ENCODE results near the gene SPEM3. TPM values are rescaled to one million over a fixed set of nuclear protein-coding genes. Genes with fewer than 3 reads are reported as not detected.

The SPEM3 gene
- total and polyA plus RNA-seq, 2 donors (not counting 3 experiments of a cell fraction or from before 2014, with no cell fraction given): not detected

DNA sequence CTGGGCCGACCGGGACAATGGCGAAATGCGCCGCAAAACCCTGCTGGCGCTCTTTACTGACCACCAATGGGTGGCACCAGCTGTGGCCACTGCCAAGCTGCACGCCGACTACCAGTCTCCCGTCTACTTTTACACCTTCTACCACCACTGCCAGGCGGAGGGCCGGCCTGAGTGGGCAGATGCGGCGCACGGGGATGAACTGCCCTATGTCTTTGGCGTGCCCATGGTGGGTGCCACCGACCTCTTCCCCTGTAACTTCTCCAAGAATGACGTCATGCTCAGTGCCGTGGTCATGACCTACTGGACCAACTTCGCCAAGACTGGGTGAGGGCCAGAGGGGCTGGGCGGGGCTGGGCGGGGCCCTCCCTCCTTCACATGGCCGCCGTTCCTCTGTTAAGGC, 12.9 kb upstream of the SPEM3 start:
- dilution Hi-C loops (cut with MboI; ENCODE audit: extremely low pct_ligation_motif_present, low sequenced_read_pairs): no loop called here
- H3K4me2 ChIP-seq (ENCODE audit: insufficient read depth, low read length): no peak overlapping the region
- DNase-seq (ENCODE audit: low read depth, low spot score) (no peak), FAIRE-seq (no peak)
- peaks cover 0 to 2% of the 10 kb centered on the region in 2 experiments for H3K36me3 ChIP-seq (ENCODE audit: control insufficient read depth in 2 of 2, extremely low read depth in 1 of 2, insufficient read depth in 2 of 2, low read length in 2 of 2)
- H2AFZ ChIP-seq (ENCODE audit: low read depth, low read length): no peak overlapping the region
- no peaks in the 10 kb centered on the region for H3K27me3 ChIP-seq (ENCODE audit: control insufficient read depth in 2 of 2, insufficient read depth in 2 of 2, low read length in 2 of 2)
- intact Hi-C loops (cut with micrococcal nuclease): no loop called here
- H3K9me1 ChIP-seq (replicated peaks; ENCODE audit: control insufficient read depth, extremely low read depth, insufficient read depth, low read length): no peaks in the 10 kb centered on the region
- CTCF ChIA-PET: interaction anchor here (2.2 kb wide), 1 partner anchor 12 kb away, joined by 6 read pairs; the partner anchor contains the start of gene TMEM256
- no peaks in the 10 kb centered on the region for H4K20me1 ChIP-seq (replicated peaks; ENCODE audit: control insufficient read depth, extremely low read depth, insufficient read depth, low read length)
- no peaks in the 10 kb centered on the region for H3K4me1 ChIP-seq (ENCODE audit: control insufficient read depth, extremely low read depth, insufficient read depth, low read length)
- H3K9ac ChIP-seq (replicated peaks; ENCODE audit: extremely low read depth, insufficient read depth, low read length): no peak overlapping the region
- BruUV-seq (replicated peaks): no TSS peak
- no peaks in the 10 kb centered on the region for H3K79me2 ChIP-seq (ENCODE audit: control insufficient read depth, insufficient read depth, low read length)
- no peaks in the 10 kb centered on the region for H3K9me3 ChIP-seq (replicated peaks; ENCODE audit: control insufficient read depth, insufficient read depth, low read length)
- H3K27ac ChIP-seq (ENCODE audit: insufficient read depth, low read depth, low read length): no peak overlapping the region
- no peak for TF ChIP-seq FOS (IDR thresholded peaks at IDR 0.05; ENCODE audit: borderline replicate concordance, insufficient read depth, low read length)
- TF ChIP-seq MYC (IDR thresholded peaks at IDR 0.05; ENCODE audit: low read depth, low read length): no peak
- TF ChIP-seq JUN (IDR thresholded peaks at IDR 0.05; ENCODE audit: borderline replicate concordance, insufficient read depth, insufficient read length, low read depth): no peak
- TF ChIP-seq, protein P1, sequence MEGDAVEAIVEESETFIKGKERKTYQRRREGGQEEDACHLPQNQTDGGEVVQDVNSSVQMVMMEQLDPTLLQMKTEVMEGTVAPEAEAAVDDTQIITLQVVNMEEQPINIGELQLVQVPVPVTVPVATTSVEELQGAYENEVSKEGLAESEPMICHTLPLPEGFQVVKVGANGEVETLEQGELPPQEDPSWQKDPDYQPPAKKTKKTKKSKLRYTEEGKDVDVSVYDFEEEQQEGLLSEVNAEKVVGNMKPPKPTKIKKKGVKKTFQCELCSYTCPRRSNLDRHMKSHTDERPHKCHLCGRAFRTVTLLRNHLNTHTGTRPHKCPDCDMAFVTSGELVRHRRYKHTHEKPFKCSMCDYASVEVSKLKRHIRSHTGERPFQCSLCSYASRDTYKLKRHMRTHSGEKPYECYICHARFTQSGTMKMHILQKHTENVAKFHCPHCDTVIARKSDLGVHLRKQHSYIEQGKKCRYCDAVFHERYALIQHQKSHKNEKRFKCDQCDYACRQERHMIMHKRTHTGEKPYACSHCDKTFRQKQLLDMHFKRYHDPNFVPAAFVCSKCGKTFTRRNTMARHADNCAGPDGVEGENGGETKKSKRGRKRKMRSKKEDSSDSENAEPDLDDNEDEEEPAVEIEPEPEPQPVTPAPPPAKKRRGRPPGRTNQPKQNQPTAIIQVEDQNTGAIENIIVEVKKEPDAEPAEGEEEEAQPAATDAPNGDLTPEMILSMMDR (IDR thresholded peaks at IDR 0.05; ENCODE audit: extremely low read depth in 1 of 2, insufficient read depth in 1 of 2, low read depth in 1 of 2, low read length in 2 of 2): no peak
- TF ChIP-seq POLR2AphosphoS5 (IDR thresholded peaks at IDR 0.05; ENCODE audit: insufficient read depth, low read depth, low read length): no peak
- TF ChIP-seq GATA2 (IDR thresholded peaks at IDR 0.05; ENCODE audit: insufficient read depth, insufficient read length, low read depth, low read length): no peak
- TF ChIP-seq POLR2A (IDR thresholded peaks at IDR 0.05; ENCODE audit: low read depth, low read length): no peak
- TF ChIP-seq EZH2 (IDR thresholded peaks at IDR 0.05; ENCODE audit: borderline replicate concordance, low read depth, low read length, severe bottlenecking): no peak
- TF ChIP-seq, protein P2, sequence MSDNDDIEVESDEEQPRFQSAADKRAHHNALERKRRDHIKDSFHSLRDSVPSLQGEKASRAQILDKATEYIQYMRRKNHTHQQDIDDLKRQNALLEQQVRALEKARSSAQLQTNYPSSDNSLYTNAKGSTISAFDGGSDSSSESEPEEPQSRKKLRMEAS (IDR thresholded peaks at IDR 0.05; ENCODE audit: insufficient read depth, insufficient read length): no peak
- POLR2A ChIA-PET: no interaction called here
- no peak overlapping the region for H3K4me3 ChIP-seq (replicated peaks in 1 of 3; ENCODE audit: insufficient read depth in 1 of 3, low read depth in 1 of 3, low read length in 3 of 3)

All from endothelial cell of umbilical vein (primary cell).